ENCODE data around the gene LYPLAL1.
"Not testable (repeated sequence)": the region's sequence is repeated elsewhere in the genome, so short reads cannot be mapped to it uniquely, and the experiment has no call there.

The LYPLAL1 gene

DNA sequence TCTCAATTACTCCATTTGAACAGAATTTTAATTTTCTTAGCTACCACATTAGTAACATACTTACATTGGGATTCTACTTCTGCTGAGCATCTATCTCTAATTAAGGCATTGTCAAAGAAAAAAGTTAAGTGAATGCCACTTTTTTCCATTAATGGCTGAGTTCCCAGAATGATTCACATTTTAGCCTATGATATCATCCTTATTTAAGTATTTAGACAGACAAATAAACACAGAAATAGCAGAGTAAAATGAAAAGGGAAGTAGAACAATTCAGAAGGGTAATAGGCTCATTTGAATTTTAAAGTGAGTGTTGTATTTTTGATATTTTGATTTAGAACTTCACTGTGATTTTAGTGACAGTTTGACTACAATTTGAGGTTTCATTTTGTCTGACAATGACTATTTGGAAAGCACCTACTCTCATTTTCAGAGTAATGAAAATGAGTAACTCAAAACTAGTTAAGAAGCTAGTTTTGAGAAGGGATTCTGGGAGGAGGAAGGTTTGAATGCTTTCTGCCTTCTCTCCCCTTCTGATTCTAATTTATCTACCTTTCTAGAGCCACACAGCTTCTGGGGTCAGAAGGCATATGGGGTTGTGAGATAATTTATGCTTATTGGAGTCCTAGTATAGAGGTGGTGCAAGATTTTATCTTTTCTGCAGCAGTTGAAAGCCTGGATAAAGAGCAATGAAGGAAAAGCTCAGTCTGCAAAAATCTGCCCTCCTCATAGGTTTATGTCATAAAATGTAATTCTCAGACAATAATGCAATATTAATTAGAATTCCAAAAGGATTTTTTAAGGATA lies 15.5 kb downstream of the LYPLAL1 start:
- H3K4me3 ChIP-seq (ENCODE audit: low read depth, low read length), result no peak overlapping the region
- TF ChIP-seq, protein P1, sequence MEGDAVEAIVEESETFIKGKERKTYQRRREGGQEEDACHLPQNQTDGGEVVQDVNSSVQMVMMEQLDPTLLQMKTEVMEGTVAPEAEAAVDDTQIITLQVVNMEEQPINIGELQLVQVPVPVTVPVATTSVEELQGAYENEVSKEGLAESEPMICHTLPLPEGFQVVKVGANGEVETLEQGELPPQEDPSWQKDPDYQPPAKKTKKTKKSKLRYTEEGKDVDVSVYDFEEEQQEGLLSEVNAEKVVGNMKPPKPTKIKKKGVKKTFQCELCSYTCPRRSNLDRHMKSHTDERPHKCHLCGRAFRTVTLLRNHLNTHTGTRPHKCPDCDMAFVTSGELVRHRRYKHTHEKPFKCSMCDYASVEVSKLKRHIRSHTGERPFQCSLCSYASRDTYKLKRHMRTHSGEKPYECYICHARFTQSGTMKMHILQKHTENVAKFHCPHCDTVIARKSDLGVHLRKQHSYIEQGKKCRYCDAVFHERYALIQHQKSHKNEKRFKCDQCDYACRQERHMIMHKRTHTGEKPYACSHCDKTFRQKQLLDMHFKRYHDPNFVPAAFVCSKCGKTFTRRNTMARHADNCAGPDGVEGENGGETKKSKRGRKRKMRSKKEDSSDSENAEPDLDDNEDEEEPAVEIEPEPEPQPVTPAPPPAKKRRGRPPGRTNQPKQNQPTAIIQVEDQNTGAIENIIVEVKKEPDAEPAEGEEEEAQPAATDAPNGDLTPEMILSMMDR (IDR thresholded peaks at IDR 0.05; ENCODE audit: low read depth, low read length), result no peak

GRCh38 chr1:219189952-219190351 lies 16.3 kb downstream of the LYPLAL1 start:
- no peak overlapping the region for H3K4me3 ChIP-seq (ENCODE audit: low read depth, low read length)
- TF ChIP-seq, protein P1 (IDR thresholded peaks at IDR 0.05; ENCODE audit: low read depth, low read length), result no peak

- no peak overlapping the region for H3K4me3 ChIP-seq (ENCODE audit: low read depth, low read length)
- TF ChIP-seq, protein P1 (IDR thresholded peaks at IDR 0.05; ENCODE audit: low read depth, low read length), result no peak
Observed at GRCh38 chr1:219190605-219191004, 16.9 kb downstream of the LYPLAL1 start.

DNA sequence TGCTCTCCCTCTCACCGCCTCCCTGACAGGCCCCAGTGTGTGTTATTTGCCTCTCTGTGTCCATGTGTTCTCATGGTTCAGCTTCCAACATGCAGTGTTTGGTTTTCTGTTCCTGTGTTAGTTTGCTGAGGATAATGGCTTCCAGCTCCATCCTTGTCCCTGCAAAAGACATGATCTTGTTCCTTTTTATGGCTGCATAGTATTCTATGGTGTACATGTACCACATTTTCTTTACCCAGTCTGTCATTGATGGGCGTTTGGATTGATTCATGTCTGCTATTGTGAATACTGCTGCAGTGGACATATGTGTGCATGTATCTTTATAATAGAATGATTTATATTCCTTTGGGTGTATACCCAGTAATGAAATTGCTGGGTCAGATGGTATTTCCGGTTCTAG lies 22.2 kb downstream of the LYPLAL1 start:
- not testable (repeated sequence) for H3K4me3 ChIP-seq (ENCODE audit: low read depth, low read length)

GRCh38 chr1:219201656-219202055 lies 28.0 kb downstream of the LYPLAL1 start:
- TF ChIP-seq, protein P1 (IDR thresholded peaks at IDR 0.05; ENCODE audit: low read depth, low read length), result no peak
- H3K4me3 ChIP-seq (ENCODE audit: low read depth, low read length), result no peak overlapping the region

GRCh38 chr1:219202567-219202966 lies 28.9 kb downstream of the LYPLAL1 start:
- TF ChIP-seq, protein P1 (IDR thresholded peaks at IDR 0.05; ENCODE audit: low read depth, low read length), result no peak
- H3K4me3 ChIP-seq (ENCODE audit: low read depth, low read length), result no peak overlapping the region

- no peak overlapping the region for H3K4me3 ChIP-seq (ENCODE audit: low read depth, low read length)
- TF ChIP-seq, protein P1 (IDR thresholded peaks at IDR 0.05; ENCODE audit: low read depth, low read length), result no peak
Observed at GRCh38 chr1:219206350-219206749, 32.7 kb downstream of the LYPLAL1 start.

GRCh38 chr1:219209578-219209977 lies 35.9 kb downstream of the LYPLAL1 start:
- TF ChIP-seq, protein P1 (IDR thresholded peaks at IDR 0.05; ENCODE audit: low read depth, low read length), result no peak
- H3K4me3 ChIP-seq (ENCODE audit: low read depth, low read length), result no peak overlapping the region
